IMR-90 (cell line): ENCODE results near the gene NTM. TPM values are rescaled to one million over a fixed set of nuclear protein-coding genes. Genes with fewer than 3 reads are reported as not detected.

Experiments
- ATAC-seq: fragments of 200-7000 bp; cut with Tn5 transposase; 2 replicates; pipeline ENCODE4 v1.9.1; 2020; ENCODE audit warnings: low read depth, mild to moderate bottlenecking, moderate library complexity
- BruUV-seq: library from RNA; stranded (reverse); fragments of 400-500 nt; replicated peaks from 2 replicates; lab custom pipeline; 2021; lab: Mats Ljungman, UMichigan
- CTCF ChIA-PET: fragments of 300-600 bp; formaldehyde crosslinking; extraction: SDS; loops from one replicate; lab custom pipeline; 2021; ENCODE audit warnings: antibody characterized with exemption; lab: Yijun Ruan, JAX
- POLR2A ChIA-PET: fragments of 300-600 bp; sonication (Branson Sonifier 250); formaldehyde crosslinking; loops from one replicate; lab custom pipeline; 2022; ENCODE audit warnings: antibody characterized with exemption; ENCODE audit not compliant: unreplicated experiment; lab: Charles Lee
- DNase-seq: peaks from one replicate; pipeline ENCODE4 v3.0.0; 2013
- H2AFZ ChIP-seq: replicated peaks from 2 replicates; pipeline ENCODE3; 2013; ENCODE audit warnings: low read length, mild to moderate bottlenecking; ENCODE audit not compliant: poor library complexity
- H2AK5ac ChIP-seq: 2 replicates; pipeline ENCODE4 v1.6.1; 2013; ENCODE audit warnings: low read depth, low read length, inconsistent platforms
- H2AK9ac ChIP-seq: replicated peaks from 2 replicates; pipeline ENCODE3; 2013; ENCODE audit warnings: mild to moderate bottlenecking, low read depth, low read length, moderate library complexity; ENCODE audit not compliant: poor library complexity
- H2BK120ac ChIP-seq: 2 replicates; pipeline ENCODE4 v1.6.1; 2013; ENCODE audit warnings: low read depth, low read length, inconsistent platforms
- H2BK15ac ChIP-seq: 3 replicates; pipeline ENCODE4 v1.6.1; 2013; ENCODE audit warnings: low read depth, low read length, inconsistent platforms
- H2BK20ac ChIP-seq: 2 replicates; pipeline ENCODE4 v1.6.1; 2013; ENCODE audit warnings: low read depth, mild to moderate bottlenecking, inconsistent platforms, low read length, moderate library complexity
- H2BK5ac ChIP-seq: 2 replicates; pipeline ENCODE4 v1.6.1; 2013; ENCODE audit warnings: mild to moderate bottlenecking, low read depth, low read length, inconsistent platforms; ENCODE audit not compliant: poor library complexity, severe bottlenecking
- H3K14ac ChIP-seq: replicated peaks from 2 replicates; pipeline ENCODE4 v1.6.1; 2013; ENCODE audit warnings: low read depth, low read length, inconsistent platforms
- H3K18ac ChIP-seq: 2 replicates; pipeline ENCODE4 v1.6.1; 2013; ENCODE audit warnings: low read depth, low read length, control low read depth
- H3K23ac ChIP-seq: 2 replicates; pipeline ENCODE4 v1.6.1; 2013; ENCODE audit warnings: low read depth, low read length, inconsistent platforms
- H3K27ac ChIP-seq: 2 replicates; pipeline ENCODE4 v1.5.1; 2013; ENCODE audit warnings: mild to moderate bottlenecking, control low read depth, low read length; ENCODE audit not compliant: insufficient read depth
- H3K27me3 ChIP-seq: 2 replicates; pipeline ENCODE4 v1.6.1; 2013; ENCODE audit warnings: low read length; ENCODE audit not compliant: control insufficient read depth, insufficient read depth
- H3K36me3 ChIP-seq: 2 replicates; pipeline ENCODE4 v1.6.1; 2013; ENCODE audit warnings: low read length, mixed read lengths; ENCODE audit not compliant: control insufficient read depth, insufficient read depth
- H3K4ac ChIP-seq: 2 replicates; pipeline ENCODE4 v1.6.1; 2013; ENCODE audit warnings: low read depth, low read length, inconsistent platforms
- H3K4me1 ChIP-seq: 2 replicates; pipeline ENCODE4 v1.6.1; 2013; ENCODE audit warnings: low read length, mixed read lengths; ENCODE audit not compliant: control insufficient read depth, insufficient read depth
- H3K4me2 ChIP-seq: 2 replicates; pipeline ENCODE4 v1.6.1; 2013; ENCODE audit warnings: low read depth, mild to moderate bottlenecking, control low read depth, low read length, moderate library complexity
- H3K4me3 ChIP-seq: 2 replicates; pipeline ENCODE4 v1.5.1; 2013; ENCODE audit warnings: low read depth, mild to moderate bottlenecking, control low read depth, low read length, moderate library complexity; ENCODE audit not compliant: insufficient read depth
- H3K56ac ChIP-seq: 2 replicates; pipeline ENCODE4 v1.6.1; 2013; ENCODE audit warnings: low read length, inconsistent platforms; ENCODE audit not compliant: insufficient read depth; ENCODE audit errors: extremely low read depth
- H3K79me1 ChIP-seq, 2 experiments: 2 replicates each; pipeline ENCODE4 v1.6.1; 2013; ENCODE audit warnings: low read length in 2 of 2, inconsistent platforms in 1 of 2, low read depth in 1 of 2
- H3K9ac ChIP-seq: 2 replicates; pipeline ENCODE4 v1.6.1; 2013; ENCODE audit warnings: low read depth, low read length, control low read depth
- H3K9me1 ChIP-seq: 2 replicates; pipeline ENCODE4 v1.6.1; 2013; ENCODE audit warnings: low read length, inconsistent platforms; ENCODE audit not compliant: insufficient read depth
- H3K9me3 ChIP-seq: 2 replicates; pipeline ENCODE4 v1.6.1; 2013; ENCODE audit warnings: low read length; ENCODE audit not compliant: control insufficient read depth, insufficient read depth
- H4K20me1 ChIP-seq: 2 replicates; pipeline ENCODE4 v1.6.1; 2013; ENCODE audit warnings: low read length, inconsistent platforms; ENCODE audit not compliant: insufficient read depth
- H4K5ac ChIP-seq: 2 replicates; pipeline ENCODE4 v1.6.1; 2013; ENCODE audit warnings: mild to moderate bottlenecking, low read depth, low read length, control low read depth
- H4K8ac ChIP-seq, 2 experiments: 2 replicates each; pipeline ENCODE4 v1.6.1; 2013; ENCODE audit warnings: low read depth in 2 of 2, low read length in 2 of 2, control low read depth in 1 of 2, inconsistent platforms in 1 of 2
- H4K91ac ChIP-seq: 2 replicates; pipeline ENCODE4 v1.6.1; 2013; ENCODE audit warnings: low read depth, low read length, inconsistent platforms; ENCODE audit not compliant: insufficient read depth
- FOS ChIP-seq: fragments of 150-350 bp; IDR thresholded peaks from 2 replicates; pipeline ENCODE4 v1.6.1; 2016; ENCODE audit warnings: low read depth, low read length
- SMC3 ChIP-seq: fragments of 150-350 bp; IDR thresholded peaks from 2 replicates; pipeline ENCODE4 v1.6.1; 2016; ENCODE audit warnings: low read depth, mild to moderate bottlenecking, antibody characterized with exemption, low read length, moderate library complexity
- WGBS, 2 experiments: methylation state at CpG; one replicate each; pipeline versions ENCODE4 v1.1.5 to v1.1.7; 2013; ENCODE audit warnings: missing lambda C conversion rate in 2 of 2; ENCODE audit not compliant: insufficient read length in 1 of 2; ENCODE audit errors: extremely low coverage in 2 of 2; 5-methylcytosine and 5-hydroxymethylcytosine counted together
- dilution Hi-C: fragments of 300-500 bp; cut with HindIII; formaldehyde crosslinking; loops from one replicate; pipeline ENCODE4 v1.14.3; 2018; ENCODE audit warnings: low sequenced_read_pairs; ENCODE audit not compliant: unreplicated experiment
- in situ Hi-C: fragments of 300-500 bp; cut with MboI; formaldehyde crosslinking; loops from 3 replicates; pipeline ENCODE4 v1.14.3; 2019; ENCODE audit warnings: low sequenced_read_pairs, inconsistent platforms, mixed read lengths
- intact Hi-C: fragments of 100-400 bp; cut with micrococcal nuclease; formaldehyde crosslinking; loops from 2 replicates; pipeline ENCODE4 v1.10.0; 2022
- polyA plus RNA-seq, 3 experiments: library from polyadenylated mRNA; depleted of rRNA; stranded (reverse); fragments of >200 nt; gene quantifications; 2 replicates each; pipeline ENCODE4 v1.2.3, GENCODE V29; 2012; ENCODE audit warnings: low replicate concordance in 1 of 3
- total RNA-seq: library from RNA; depleted of rRNA; stranded (reverse); fragments of >200 nt; gene quantifications from 2 replicates; pipeline ENCODE4 v1.2.3, GENCODE V29; 2012

The NTM gene
- total and polyA plus RNA-seq, 2 of the 4 experiments (the other 2 are of a cell fraction) = 19.5 to 25.5 TPM

DNA sequence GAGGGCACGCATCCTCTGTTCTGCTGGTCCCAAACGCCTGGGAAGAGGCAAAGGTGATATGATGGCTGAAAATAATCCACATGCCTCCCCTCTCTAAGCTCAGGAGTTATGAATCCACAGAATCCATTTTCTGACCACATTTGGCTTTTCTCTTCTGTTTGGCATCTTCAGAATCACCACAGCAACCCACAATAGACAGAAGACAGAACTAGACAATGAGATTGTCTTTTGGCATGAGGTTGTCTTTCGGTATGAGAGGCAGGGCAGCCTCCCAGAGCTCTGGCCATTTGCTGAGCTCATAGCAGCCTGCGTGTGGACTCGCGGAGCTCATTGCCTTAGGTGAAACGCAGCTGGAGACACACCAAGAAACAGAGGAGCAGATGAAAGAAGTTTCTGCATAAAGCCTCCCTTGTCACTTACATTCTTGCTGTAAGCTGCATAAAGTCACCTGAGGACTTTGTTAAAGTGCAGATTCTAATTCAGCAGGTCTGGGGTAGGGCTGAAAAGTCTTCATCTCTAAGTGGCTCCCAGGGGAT, 868.0 kb downstream of the NTM start:
- no peak overlapping the region for H2BK20ac ChIP-seq
- no peak overlapping the region for H4K91ac ChIP-seq
- in situ Hi-C loops (no loop called here), dilution Hi-C loops (no loop called here), intact Hi-C loops (no loop called here)
- DNase-seq (no peak), ATAC-seq (no peak)
- H2BK15ac ChIP-seq = no peak overlapping the region
- H3K9me1 ChIP-seq = no peaks in the 10 kb centered on the region
- no peak overlapping the region for H2BK120ac ChIP-seq
- TF ChIP-seq FOS (no peak), SMC3 (no peak)
- no peaks in the 10 kb centered on the region for H3K9me3 ChIP-seq
- H3K4me2 ChIP-seq = no peak overlapping the region
- peaks cover 0 to 4% of the 10 kb centered on the region in 2 experiments; a peak in 1 of 4 replicates for H3K79me1 ChIP-seq
- no peak overlapping the region for H2BK5ac ChIP-seq
- no peak overlapping the region for H3K14ac ChIP-seq
- H3K36me3 ChIP-seq = no peaks in the 10 kb centered on the region
- H4K20me1 ChIP-seq = no peaks in the 10 kb centered on the region
- CTCF ChIA-PET = no interaction called here
- BruUV-seq = no TSS peak
- no peak overlapping the region for H2AK5ac ChIP-seq
- H3K4me1 ChIP-seq = no peaks in the 10 kb centered on the region
- H3K56ac ChIP-seq = no peak overlapping the region
- no peak overlapping the region for H3K9ac ChIP-seq
- no peak overlapping the region for H2AFZ ChIP-seq
- H4K5ac ChIP-seq = no peak overlapping the region
- H4K8ac ChIP-seq = no peak overlapping the region
- no peak overlapping the region for H3K27ac ChIP-seq
- POLR2A ChIA-PET = no interaction called here
- H3K18ac ChIP-seq = no peak overlapping the region
- no peak overlapping the region for H3K4me3 ChIP-seq
- no peak overlapping the region for H3K4ac ChIP-seq
- 60% methylated on average over 1 of the region's 7 CpGs; no CpG with 5 or more reads in 1 of the 2 experiments for WGBS, 2 experiments
- no peak overlapping the region for H2AK9ac ChIP-seq
- no peaks in the 10 kb centered on the region for H3K27me3 ChIP-seq
- H3K23ac ChIP-seq = no peak overlapping the region
